Keratinocyte (primary cell): ENCODE results near the gene SLC27A2. TPM values are rescaled to one million over a fixed set of nuclear protein-coding genes. Genes with fewer than 3 reads are reported as not detected.

ENCODE experiments used
- DNase-seq: peaks from one replicate; pipeline ENCODE4 v3.0.0-alpha.2; 2011; ENCODE audit warnings: low read depth, missing footprints, low spot score
- FAIRE-seq: peaks from 2 replicates; lab custom pipeline; 2011; peaks lifted over from hg19 to GRCh38; lab: Jason Lieb, UNC
- H2AFZ ChIP-seq: 2 replicates; pipeline ENCODE4 v1.6.0; 2012; ENCODE audit warnings: low read length, control low read depth, inconsistent platforms; ENCODE audit not compliant: control insufficient read depth
- H3K27ac ChIP-seq: 2 replicates; pipeline ENCODE4 v1.5.1; 2011; ENCODE audit warnings: low read length; ENCODE audit not compliant: control insufficient read depth, insufficient read depth
- H3K27me3 ChIP-seq: 3 replicates; pipeline ENCODE4 v1.6.0; 2011; ENCODE audit warnings: low read length; ENCODE audit not compliant: control insufficient read depth, insufficient read depth; ENCODE audit errors: extremely low read depth
- H3K36me3 ChIP-seq, 2 experiments: 2 replicates in 1 of 2; 3 replicates in 1 of 2; pipeline ENCODE4 v1.5.1; 2011; ENCODE audit warnings: low read length in 2 of 2, mild to moderate bottlenecking in 1 of 2; ENCODE audit not compliant: control insufficient read depth in 2 of 2, insufficient read depth in 2 of 2; ENCODE audit errors: extremely low read depth in 1 of 2
- H3K4me1 ChIP-seq: 3 replicates; pipeline ENCODE4 v1.5.1; 2011; ENCODE audit warnings: low read length; ENCODE audit not compliant: control insufficient read depth, insufficient read depth; ENCODE audit errors: extremely low read depth
- H3K4me2 ChIP-seq: 3 replicates; pipeline ENCODE4 v1.6.0; 2011; ENCODE audit warnings: low read depth, low read length; ENCODE audit not compliant: control insufficient read depth, insufficient read depth; ENCODE audit errors: extremely low read depth
- H3K4me3 ChIP-seq, 3 experiments: fragments of 200-600 bp in 1 of 3; sonication (generic) in 1 of 3; 2 replicates in 2 of 3; 3 replicates in 1 of 3; pipeline ENCODE4 v1.5.1; 2011 to 2016; ENCODE audit warnings: low read length in 3 of 3, mild to moderate bottlenecking in 3 of 3, control low read depth in 2 of 3, inconsistent platforms in 1 of 3, low read depth in 1 of 3, mixed read lengths in 1 of 3, mixed run types in 1 of 3, moderate library complexity in 1 of 3; ENCODE audit not compliant: control insufficient read depth in 2 of 3, insufficient read depth in 2 of 3; ENCODE audit errors: extremely low read depth in 1 of 3
- H3K79me2 ChIP-seq: 2 replicates; pipeline ENCODE4 v1.6.0; 2012; ENCODE audit warnings: low read length; ENCODE audit not compliant: control insufficient read depth, insufficient read depth
- H3K9ac ChIP-seq: 3 replicates; pipeline ENCODE4 v1.6.0; 2011; ENCODE audit warnings: low read length; ENCODE audit not compliant: control insufficient read depth, insufficient read depth; ENCODE audit errors: extremely low read depth
- H3K9me1 ChIP-seq: 3 replicates; pipeline ENCODE4 v1.6.0; 2011; ENCODE audit warnings: low read length; ENCODE audit not compliant: control insufficient read depth, insufficient read depth; ENCODE audit errors: extremely low read depth
- H3K9me3 ChIP-seq: 2 replicates; pipeline ENCODE4 v1.5.1; 2012; ENCODE audit warnings: low read depth, low read length; ENCODE audit not compliant: control insufficient read depth
- H4K20me1 ChIP-seq: 3 replicates; pipeline ENCODE4 v1.6.0; 2011; ENCODE audit warnings: low read length; ENCODE audit not compliant: control insufficient read depth, insufficient read depth; ENCODE audit errors: extremely low read depth
- CTCF ChIP-seq, 3 experiments: IDR thresholded peaks in 1 of 3; conservative IDR thresholded peaks in 1 of 3; optimal IDR thresholded peaks in 1 of 3; 2 replicates in 2 of 3; 3 replicates in 1 of 3; pipeline versions ENCODE3 to v1.5.1; 2011; ENCODE audit warnings: low read length in 3 of 3, mild to moderate bottlenecking in 3 of 3, moderate library complexity in 2 of 3, control low read depth in 1 of 3, inconsistent platforms in 1 of 3; ENCODE audit not compliant: insufficient read depth in 2 of 3; ENCODE audit errors: extremely low read depth in 1 of 3
- EZH2 ChIP-seq: IDR thresholded peaks from one replicate; pipeline ENCODE4 v1.6.1; 2012; ENCODE audit warnings: inconsistent platforms, mild to moderate bottlenecking, low read length, moderate library complexity
- dilution Hi-C: fragments of 300-500 bp; cut with MboI; formaldehyde crosslinking; loops from one replicate; pipeline ENCODE4 v1.7.0; 2020; ENCODE audit warnings: low sequenced_read_pairs; ENCODE audit not compliant: extremely low pct_ligation_motif_present
- polyA plus RNA-seq, 5 experiments: library from polyadenylated mRNA; depleted of rRNA in 3 of 5; stranded (reverse) in 3 of 5; stranded (forward) in 1 of 5; unstranded in 1 of 5; fragments of >200 nt; gene quantifications; 1 replicate in 1 of 5; 2 replicates in 3 of 5; 3 replicates in 1 of 5; pipeline versions ENCODE4 v1.2.1 to v1.2.3, GENCODE V29; 2011 to 2012; ENCODE audit warnings: missing spikeins in 2 of 5, low read depth in 1 of 5, low replicate concordance in 1 of 5

SLC27A2 gene
- polyA plus RNA-seq, 1 donor (not counting 4 experiments of a cell fraction or from before 2014, with no cell fraction given): 0.34 TPM

GRCh38 chr15:50167110-50167509 is 14.9 kb upstream of the SLC27A2 start:
- Histone ChIP-seq H2AFZ (no peak overlapping the region), H3K4me1 (peaks cover 32% of the 10 kb centered on the region), H4K20me1 (no peaks in the 10 kb centered on the region), H3K79me2 (no peaks in the 10 kb centered on the region), H3K4me2 (no peak overlapping the region), H3K27me3 (no peaks in the 10 kb centered on the region), H3K9ac (no peak overlapping the region), H3K27ac (no peak overlapping the region), H3K9me1 (no peaks in the 10 kb centered on the region), H3K36me3 (no peaks in the 10 kb centered on the region), H3K4me3 (no peak overlapping the region), H3K9me3 (no peaks in the 10 kb centered on the region)
- DNase-seq: no peak
- no peak for FAIRE-seq
- dilution Hi-C loops: no loop called here
- TF ChIP-seq CTCF (optimal IDR thresholded peaks at IDR 0.05 in 1 of 3, IDR thresholded peaks at IDR 0.05 in 1 of 3, conservative IDR thresholded peaks at IDR 0.05 in 1 of 3; ENCODE audit: extremely low read depth in 1 of 3, insufficient read depth in 2 of 3, low read length in 3 of 3): no peak

GRCh38 chr15:50168379-50168778 is 13.6 kb upstream of the SLC27A2 start:
- no peak overlapping the region for H3K4me3 ChIP-seq
- no peak overlapping the region for H3K4me2 ChIP-seq
- dilution Hi-C loops: no loop called here

More at GRCh38 chr15:50168379-50168778, 13.6 kb upstream of the SLC27A2 start:
- Histone ChIP-seq H3K9ac (no peak overlapping the region), H3K36me3 (no peaks in the 10 kb centered on the region), H3K4me1 (peaks cover 29% of the 10 kb centered on the region), H3K79me2 (no peaks in the 10 kb centered on the region), H2AFZ (no peak overlapping the region), H3K9me1 (no peaks in the 10 kb centered on the region), H3K9me3 (no peaks in the 10 kb centered on the region), H3K27ac (no peak overlapping the region), H3K27me3 (no peaks in the 10 kb centered on the region), H4K20me1 (no peaks in the 10 kb centered on the region)
- FAIRE-seq (no peak), DNase-seq (no peak)
- no peak for TF ChIP-seq EZH2
- TF ChIP-seq CTCF (optimal IDR thresholded peaks at IDR 0.05 in 1 of 3, IDR thresholded peaks at IDR 0.05 in 1 of 3, conservative IDR thresholded peaks at IDR 0.05 in 1 of 3; ENCODE audit: extremely low read depth in 1 of 3, insufficient read depth in 2 of 3, low read length in 3 of 3): no peak
